Astrocyte (in vitro differentiated cells and primary cell): ENCODE data around the gene SLC25A41. TPM values are rescaled to one million over a fixed set of nuclear protein-coding genes. Genes with fewer than 3 reads are reported as not detected.

Experiments
- DNase-seq: peaks from one replicate; pipeline ENCODE4 v3.0.0-alpha.2; 2010; ENCODE audit warnings: low read depth
- FAIRE-seq: peaks from 2 replicates; lab custom pipeline; 2011; peaks lifted over from hg19 to GRCh38; lab: Jason Lieb, UNC
- H2AFZ ChIP-seq: 2 replicates; pipeline ENCODE4 v1.6.0; 2012; ENCODE audit warnings: low read depth, low read length, inconsistent platforms
- H3K27ac ChIP-seq: 2 replicates; pipeline ENCODE4 v1.5.1; 2011; ENCODE audit warnings: low read depth, low read length, inconsistent platforms
- H3K27me3 ChIP-seq: 2 replicates; pipeline ENCODE4 v1.6.0; 2011; ENCODE audit warnings: low read length, inconsistent platforms; ENCODE audit not compliant: insufficient read depth
- H3K36me3 ChIP-seq: 2 replicates; pipeline ENCODE4 v1.5.1; 2011; ENCODE audit warnings: low read length, inconsistent platforms; ENCODE audit not compliant: insufficient read depth
- H3K4me1 ChIP-seq: 2 replicates; pipeline ENCODE4 v1.5.1; 2011; ENCODE audit warnings: low read length, inconsistent platforms; ENCODE audit not compliant: insufficient read depth
- H3K4me2 ChIP-seq: 2 replicates; pipeline ENCODE4 v1.6.0; 2012; ENCODE audit warnings: low read length, inconsistent platforms
- H3K4me3 ChIP-seq: 2 replicates; pipeline ENCODE4 v1.5.1; 2011; ENCODE audit warnings: low read depth, mild to moderate bottlenecking, low read length, inconsistent platforms; ENCODE audit not compliant: insufficient read depth
- H3K79me2 ChIP-seq: 2 replicates; pipeline ENCODE4 v1.6.0; 2012; ENCODE audit warnings: mild to moderate bottlenecking, low read length, inconsistent platforms; ENCODE audit not compliant: insufficient read depth
- H3K9ac ChIP-seq: 2 replicates; pipeline ENCODE4 v1.6.0; 2012; ENCODE audit warnings: mild to moderate bottlenecking, low read length, inconsistent platforms
- H3K9me3 ChIP-seq: 2 replicates; pipeline ENCODE4 v1.5.1; 2012; ENCODE audit warnings: low read depth, mild to moderate bottlenecking, low read length, inconsistent platforms; ENCODE audit not compliant: insufficient read depth
- H4K20me1 ChIP-seq: 2 replicates; pipeline ENCODE4 v1.6.0; 2012; ENCODE audit warnings: low read length, inconsistent platforms; ENCODE audit not compliant: insufficient read depth
- H3K27ac Mint-ChIP-seq: one replicate; pipeline ENCODE4 v1.8.0; 2021; ENCODE audit warnings: mild to moderate bottlenecking, mixed read lengths; ENCODE audit not compliant: unreplicated experiment
- H3K27me3 Mint-ChIP-seq: one replicate; pipeline ENCODE4 v1.8.0; 2021; ENCODE audit warnings: low read depth, mixed read lengths; ENCODE audit not compliant: unreplicated experiment
- H3K36me3 Mint-ChIP-seq: one replicate; pipeline ENCODE4 v1.8.0; 2021; ENCODE audit warnings: low read depth, mixed read lengths; ENCODE audit not compliant: unreplicated experiment
- H3K4me1 Mint-ChIP-seq: one replicate; pipeline ENCODE4 v1.8.0; 2021; ENCODE audit warnings: low read depth, mixed read lengths; ENCODE audit not compliant: unreplicated experiment
- H3K4me3 Mint-ChIP-seq: one replicate; pipeline ENCODE4 v1.8.0; 2021; ENCODE audit warnings: mild to moderate bottlenecking, moderate library complexity, mixed read lengths; ENCODE audit not compliant: unreplicated experiment
- H3K9me3 Mint-ChIP-seq: one replicate; pipeline ENCODE4 v1.8.0; 2021; ENCODE audit warnings: mild to moderate bottlenecking, mixed read lengths; ENCODE audit not compliant: unreplicated experiment
- EZH2 ChIP-seq: IDR thresholded peaks from 2 replicates; pipeline ENCODE4 v1.6.1; 2012; ENCODE audit warnings: mild to moderate bottlenecking, low read length, inconsistent platforms; ENCODE audit not compliant: insufficient read depth
- total RNA-seq: library from RNA; stranded (reverse); gene quantifications from 2 replicates; pipeline ENCODE4 v1.2.1, GENCODE V29; 2021
- TF ChIP-seq, protein P1 (sequence below): IDR thresholded peaks from 2 replicates; pipeline ENCODE4 v1.5.1; 2011; ENCODE audit warnings: low read depth, mild to moderate bottlenecking, inconsistent platforms, low read length, moderate library complexity; ENCODE audit not compliant: insufficient read depth

Gene SLC25A41
- total RNA-seq, 1 donor from 2014 or later: 0.75 TPM

DNA sequence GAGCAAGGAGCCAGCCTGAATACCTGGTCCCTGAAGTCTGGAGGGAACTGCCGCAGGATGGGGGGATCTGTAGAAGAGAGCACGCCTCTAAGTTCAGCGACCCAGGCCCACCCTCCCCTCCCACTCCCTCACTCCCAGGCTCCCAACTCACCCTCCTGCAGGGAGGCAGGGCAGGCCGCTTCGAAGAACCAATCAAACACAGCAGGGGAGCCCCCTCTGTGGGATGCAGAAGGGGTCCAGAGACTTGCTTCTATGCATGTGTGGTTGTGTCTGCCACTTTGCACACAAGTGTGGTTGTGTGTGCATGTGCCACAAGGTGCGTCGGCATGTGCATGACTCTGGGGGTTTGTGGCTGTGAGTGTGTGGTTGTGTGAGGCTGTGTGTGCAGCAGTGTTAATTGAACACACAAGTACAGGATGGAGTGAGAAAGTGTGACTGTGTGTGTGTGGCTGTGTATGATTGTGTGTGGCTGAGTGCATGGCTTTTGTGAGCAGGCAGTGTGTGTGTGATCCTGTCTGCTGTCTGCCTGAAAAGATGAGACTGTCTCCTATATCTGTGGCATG is 46.4 kb upstream of the SLC25A41 start:
- Histone ChIP-seq H3K36me3 (no peaks in the 10 kb centered on the region), H3K9ac (no peak overlapping the region), H3K79me2 (no peaks in the 10 kb centered on the region), H4K20me1 (no peaks in the 10 kb centered on the region), H3K27ac (no peak overlapping the region), H2AFZ (no peak overlapping the region), H3K27me3 (peaks cover 6% of the 10 kb centered on the region), H3K4me3 (no peak overlapping the region), H3K4me2 (no peak overlapping the region), H3K4me1 (no peaks in the 10 kb centered on the region), H3K9me3 (no peaks in the 10 kb centered on the region)
- no peak for FAIRE-seq
- peaks cover 11% of the 10 kb centered on the region for H3K27me3 Mint-ChIP-seq
- no peaks in the 10 kb centered on the region for H3K36me3 Mint-ChIP-seq
- no peak overlapping the region for H3K4me3 Mint-ChIP-seq
- no peaks in the 10 kb centered on the region for H3K9me3 Mint-ChIP-seq
- no peak overlapping the region for H3K27ac Mint-ChIP-seq
- DNase-seq: no peak
- TF ChIP-seq, protein P1, sequence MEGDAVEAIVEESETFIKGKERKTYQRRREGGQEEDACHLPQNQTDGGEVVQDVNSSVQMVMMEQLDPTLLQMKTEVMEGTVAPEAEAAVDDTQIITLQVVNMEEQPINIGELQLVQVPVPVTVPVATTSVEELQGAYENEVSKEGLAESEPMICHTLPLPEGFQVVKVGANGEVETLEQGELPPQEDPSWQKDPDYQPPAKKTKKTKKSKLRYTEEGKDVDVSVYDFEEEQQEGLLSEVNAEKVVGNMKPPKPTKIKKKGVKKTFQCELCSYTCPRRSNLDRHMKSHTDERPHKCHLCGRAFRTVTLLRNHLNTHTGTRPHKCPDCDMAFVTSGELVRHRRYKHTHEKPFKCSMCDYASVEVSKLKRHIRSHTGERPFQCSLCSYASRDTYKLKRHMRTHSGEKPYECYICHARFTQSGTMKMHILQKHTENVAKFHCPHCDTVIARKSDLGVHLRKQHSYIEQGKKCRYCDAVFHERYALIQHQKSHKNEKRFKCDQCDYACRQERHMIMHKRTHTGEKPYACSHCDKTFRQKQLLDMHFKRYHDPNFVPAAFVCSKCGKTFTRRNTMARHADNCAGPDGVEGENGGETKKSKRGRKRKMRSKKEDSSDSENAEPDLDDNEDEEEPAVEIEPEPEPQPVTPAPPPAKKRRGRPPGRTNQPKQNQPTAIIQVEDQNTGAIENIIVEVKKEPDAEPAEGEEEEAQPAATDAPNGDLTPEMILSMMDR: no peak
- no peak for TF ChIP-seq EZH2
- H3K4me1 Mint-ChIP-seq: no peaks in the 10 kb centered on the region

DNA sequence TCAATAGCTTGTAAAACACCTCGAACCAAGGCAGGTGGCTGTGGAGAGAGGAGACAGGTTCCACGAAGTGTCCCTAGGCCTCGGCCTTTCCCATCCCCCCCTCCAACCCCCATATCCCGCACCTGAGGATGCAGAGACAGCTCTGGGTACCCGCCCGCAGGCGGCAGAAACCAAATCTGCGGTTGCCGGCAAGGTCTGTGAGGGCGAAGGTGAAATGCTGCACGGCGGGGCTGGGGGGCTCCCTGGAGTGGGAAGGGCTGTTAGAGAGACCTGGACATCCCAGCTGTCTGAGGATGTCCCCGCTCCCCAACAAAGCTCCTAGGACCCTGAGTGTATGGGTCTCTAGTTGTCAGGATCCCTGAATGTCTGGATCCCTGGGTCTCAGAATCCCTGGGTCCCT is 45.3 kb upstream of the SLC25A41 start:
- Histone ChIP-seq H2AFZ (no peak overlapping the region), H3K27me3 (peaks cover 6% of the 10 kb centered on the region), H4K20me1 (no peaks in the 10 kb centered on the region), H3K36me3 (no peaks in the 10 kb centered on the region), H3K9ac (no peak overlapping the region), H3K4me1 (no peaks in the 10 kb centered on the region), H3K79me2 (no peaks in the 10 kb centered on the region), H3K27ac (no peak overlapping the region), H3K4me3 (no peak overlapping the region), H3K4me2 (no peak overlapping the region), H3K9me3 (no peaks in the 10 kb centered on the region)
- H3K36me3 Mint-ChIP-seq: no peaks in the 10 kb centered on the region
- FAIRE-seq (no peak), DNase-seq (no peak)
- no peak overlapping the region for H3K4me3 Mint-ChIP-seq
- no peak overlapping the region for H3K27ac Mint-ChIP-seq
- no peak for TF ChIP-seq EZH2
- TF ChIP-seq, protein P1: no peak
- H3K9me3 Mint-ChIP-seq: no peaks in the 10 kb centered on the region
- H3K4me1 Mint-ChIP-seq: no peaks in the 10 kb centered on the region
- H3K27me3 Mint-ChIP-seq: peaks cover 12% of the 10 kb centered on the region

DNA sequence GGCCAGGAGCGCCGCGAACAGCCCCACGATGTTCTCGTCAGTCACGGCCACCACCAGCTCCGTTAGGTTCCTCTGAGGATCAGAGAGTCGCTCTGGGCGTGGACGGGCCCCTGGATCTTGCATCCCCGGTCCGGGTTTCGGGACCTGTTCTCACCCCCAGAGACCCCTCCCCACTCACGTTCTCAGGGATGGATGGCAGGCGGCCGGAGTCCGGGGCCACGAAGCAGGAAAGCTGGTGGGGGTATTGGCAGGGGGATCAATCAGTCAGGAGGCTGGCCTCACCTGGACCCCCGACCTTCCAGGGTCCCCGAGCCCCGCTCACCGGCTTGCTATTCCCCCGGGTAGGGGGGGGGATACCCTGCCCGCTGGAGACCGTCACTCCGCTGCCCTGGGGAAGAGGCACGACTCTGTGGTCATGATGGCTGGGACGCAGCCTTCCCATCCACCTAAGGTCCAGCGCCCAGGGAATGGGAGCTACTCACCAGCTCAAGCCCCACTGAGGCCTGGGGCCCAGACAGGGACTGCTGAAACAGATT is 43.4 kb upstream of the SLC25A41 start:
- FAIRE-seq: no peak
- peak overlapping the region; percentile 33 for H3K4me3 ChIP-seq

More for the DNA sequence above, 43.4 kb upstream of the SLC25A41 start:
- H3K4me3 Mint-ChIP-seq: no peak overlapping the region
- peaks cover 6% of the 10 kb centered on the region for H3K27me3 ChIP-seq
- no peaks in the 10 kb centered on the region for H3K9me3 ChIP-seq
- no peak overlapping the region for H3K27ac ChIP-seq
- H3K79me2 ChIP-seq: no peaks in the 10 kb centered on the region
- peaks cover 11% of the 10 kb centered on the region for H3K27me3 Mint-ChIP-seq
- peak overlapping the region; percentile 60 for H2AFZ ChIP-seq
- TF ChIP-seq, protein P1: no peak
- TF ChIP-seq EZH2: no peak
- H3K36me3 Mint-ChIP-seq: no peaks in the 10 kb centered on the region
- no peaks in the 10 kb centered on the region for H3K4me1 Mint-ChIP-seq
- no peaks in the 10 kb centered on the region for H3K4me1 ChIP-seq
- no peaks in the 10 kb centered on the region for H4K20me1 ChIP-seq
- H3K36me3 ChIP-seq: no peaks in the 10 kb centered on the region
- no peak overlapping the region for H3K27ac Mint-ChIP-seq
- no peaks in the 10 kb centered on the region for H3K9me3 Mint-ChIP-seq
- H3K4me2 ChIP-seq: peak overlapping the region; percentile 67
- H3K9ac ChIP-seq: peak overlapping the region; percentile 6
- no peak for DNase-seq
